ENCODE measurements around the gene MAPK11. TPM values are rescaled to one million over a fixed set of nuclear protein-coding genes. Genes with fewer than 3 reads are reported as not detected.

The MAPK11 gene
- total RNA-seq, 1 experiment from 2014 or later = 7.6 TPM

DNA sequence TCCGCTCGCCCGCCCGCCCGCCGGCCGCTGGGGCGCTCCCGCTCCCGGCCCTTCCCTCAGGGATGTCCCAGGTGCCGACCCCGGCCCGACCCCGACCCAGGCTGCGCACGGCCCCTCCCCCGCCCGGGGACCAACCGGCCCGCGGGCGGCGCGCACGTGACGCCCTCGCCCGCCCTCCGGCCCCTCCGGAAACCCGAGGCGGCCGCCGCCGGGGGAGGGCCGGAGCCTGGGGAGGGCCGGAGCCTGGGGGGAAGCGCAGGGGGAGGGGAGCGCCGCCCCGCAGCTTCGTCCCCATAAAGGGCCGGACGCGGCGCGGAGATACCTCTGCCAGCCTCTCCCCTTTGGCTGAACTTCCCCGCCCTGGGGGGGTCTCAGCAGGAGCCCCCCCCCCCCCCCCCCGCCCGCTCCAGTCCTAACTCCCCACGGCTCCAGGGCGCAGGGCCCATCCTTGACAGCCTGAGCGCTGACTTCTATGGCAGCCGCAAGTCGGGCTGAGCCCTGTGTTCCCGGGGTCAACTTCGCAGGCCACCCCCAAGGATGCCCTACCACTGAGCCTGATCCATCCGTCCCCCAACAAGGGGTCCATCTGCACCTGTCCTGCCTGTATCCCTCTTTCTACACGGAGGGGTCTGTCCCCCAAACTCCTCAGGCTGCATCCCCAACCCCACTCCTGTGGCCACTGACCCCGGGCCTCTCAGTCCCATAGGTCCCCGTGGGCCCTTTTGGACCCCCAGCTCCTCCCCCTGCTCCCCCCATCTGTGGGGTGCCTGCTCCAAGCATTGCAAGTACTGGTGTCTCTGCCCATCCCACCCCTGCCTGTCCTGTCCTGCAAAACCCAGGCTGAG, 8.3 kb downstream of the MAPK11 start, which contains the start of gene MAPK12:
Gene MAPK12 (minus strand): TSS at position 69 of the 845 bp plus-strand sequence. CDS start 174 bp downstream, outside the sequence.
- H3K4me2 ChIP-seq (ENCODE audit: low read length) = peak within 1 kb of the TSS; percentile 90
- ATAC-seq (peak; percentile 29), DNase-seq (peak; percentile 28)
- H3K27me3 ChIP-seq (ENCODE audit: low read length) = no peaks in the 10 kb centered on the region
- no TSS peak for BruUV-seq (replicated peaks)
- H3K9me3 ChIP-seq (ENCODE audit: low read length) = no peaks in the 10 kb centered on the region
- peak within 1 kb of the TSS; percentile 71 for H2AFZ ChIP-seq (ENCODE audit: low read length)
- intact Hi-C loops (cut with micrococcal nuclease) = no loop called here
- H3K27ac ChIP-seq (ENCODE audit: low read length) = no peak within 1 kb of the TSS
- peaks cover 10% of the 10 kb centered on the region for H3K4me1 ChIP-seq (ENCODE audit: insufficient read depth, low read length)
- peak within 1 kb of the TSS; percentile 71 for H3K9ac ChIP-seq (ENCODE audit: low read length)
- no peaks in the 10 kb centered on the region for H3K9me2 ChIP-seq (replicated peaks; ENCODE audit: low read length)
- POLR2A ChIA-PET (ENCODE audit: unreplicated experiment) = no interaction called here
- TF ChIP-seq, protein P1, sequence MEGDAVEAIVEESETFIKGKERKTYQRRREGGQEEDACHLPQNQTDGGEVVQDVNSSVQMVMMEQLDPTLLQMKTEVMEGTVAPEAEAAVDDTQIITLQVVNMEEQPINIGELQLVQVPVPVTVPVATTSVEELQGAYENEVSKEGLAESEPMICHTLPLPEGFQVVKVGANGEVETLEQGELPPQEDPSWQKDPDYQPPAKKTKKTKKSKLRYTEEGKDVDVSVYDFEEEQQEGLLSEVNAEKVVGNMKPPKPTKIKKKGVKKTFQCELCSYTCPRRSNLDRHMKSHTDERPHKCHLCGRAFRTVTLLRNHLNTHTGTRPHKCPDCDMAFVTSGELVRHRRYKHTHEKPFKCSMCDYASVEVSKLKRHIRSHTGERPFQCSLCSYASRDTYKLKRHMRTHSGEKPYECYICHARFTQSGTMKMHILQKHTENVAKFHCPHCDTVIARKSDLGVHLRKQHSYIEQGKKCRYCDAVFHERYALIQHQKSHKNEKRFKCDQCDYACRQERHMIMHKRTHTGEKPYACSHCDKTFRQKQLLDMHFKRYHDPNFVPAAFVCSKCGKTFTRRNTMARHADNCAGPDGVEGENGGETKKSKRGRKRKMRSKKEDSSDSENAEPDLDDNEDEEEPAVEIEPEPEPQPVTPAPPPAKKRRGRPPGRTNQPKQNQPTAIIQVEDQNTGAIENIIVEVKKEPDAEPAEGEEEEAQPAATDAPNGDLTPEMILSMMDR (conservative IDR thresholded peaks at IDR 0.05; ENCODE audit: low read depth, low read length) = no peak
- TF ChIP-seq EZH2phosphoT487 (IDR thresholded peaks at IDR 0.05; ENCODE audit: borderline replicate concordance, low read length) = no peak
- no peak for TF ChIP-seq EZH2 (IDR thresholded peaks at IDR 0.05; ENCODE audit: low read length, unreplicated experiment)
- no peaks in the 10 kb centered on the region for H4K20me1 ChIP-seq (ENCODE audit: low read length)
- H3K36me3 ChIP-seq (ENCODE audit: low read depth, low read length) = no peaks in the 10 kb centered on the region
- H3F3A ChIP-seq (ENCODE audit: low read length, unreplicated experiment) = no peaks in the 10 kb centered on the region
- H3K79me2 ChIP-seq (ENCODE audit: low read length) = peaks cover 10% of the 10 kb centered on the region
- CTCF ChIA-PET = no interaction called here
- peak within 1 kb of the TSS; percentile 79 for H3K4me3 ChIP-seq (ENCODE audit: low read length)

DNA sequence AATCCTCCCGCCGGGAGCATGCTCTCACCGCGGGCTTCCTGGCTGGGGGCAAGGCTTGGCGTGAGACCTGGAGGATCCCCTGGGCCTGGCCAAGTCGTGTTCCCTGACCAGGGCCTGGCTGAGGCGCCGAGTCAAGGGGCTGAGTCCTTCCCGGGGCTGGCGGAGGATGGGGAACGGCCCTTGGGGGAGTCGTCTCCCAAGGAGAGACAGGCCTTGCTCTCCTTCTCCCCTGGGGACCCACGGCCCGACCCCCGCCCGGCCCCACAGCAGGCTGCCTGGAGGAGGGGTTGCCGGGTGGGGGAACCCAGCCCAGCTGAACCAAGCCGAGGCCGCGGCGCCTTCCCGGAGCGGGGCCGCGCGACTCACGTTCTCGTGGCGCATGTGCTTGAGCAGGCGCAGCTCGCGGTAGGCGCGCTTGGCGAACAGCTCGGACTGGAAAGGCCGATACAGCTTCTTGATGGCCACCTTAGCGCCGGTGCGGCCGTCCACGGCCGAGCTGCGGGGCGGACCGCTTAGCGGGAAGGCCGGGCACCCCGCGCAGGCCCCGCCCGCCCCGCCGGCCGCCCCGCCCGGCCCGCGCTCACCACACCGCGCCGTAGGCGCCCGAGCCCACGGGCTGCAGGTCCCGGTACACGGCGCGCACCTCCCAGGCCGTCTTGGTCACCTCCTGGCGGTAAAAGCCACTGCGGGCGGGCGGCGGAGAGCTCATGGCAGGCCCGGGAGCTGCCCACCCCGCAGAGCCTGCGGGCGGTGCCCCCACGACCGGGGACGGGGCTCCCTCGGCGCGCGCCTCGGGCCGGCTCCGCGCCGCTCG, 9.2 kb downstream of the MAPK11 start:
- H3K36me3 ChIP-seq (ENCODE audit: low read depth, low read length) = no peaks in the 10 kb centered on the region
- peak overlapping the region; percentile 71 for H2AFZ ChIP-seq (ENCODE audit: low read length)
- H3K4me3 ChIP-seq (ENCODE audit: low read length) = peak overlapping the region; percentile 79
- ChIA-PET POLR2A (ENCODE audit: unreplicated experiment) (no interaction called here), CTCF (no interaction called here)
- ATAC-seq (peak; percentile 67), DNase-seq (peak; percentile 50)
- no peaks in the 10 kb centered on the region for H3K9me2 ChIP-seq (replicated peaks; ENCODE audit: low read length)
- TF ChIP-seq, protein P1 (conservative IDR thresholded peaks at IDR 0.05; ENCODE audit: low read depth, low read length) = no peak
- TF ChIP-seq EZH2phosphoT487 (IDR thresholded peaks at IDR 0.05; ENCODE audit: borderline replicate concordance, low read length) = no peak
- intact Hi-C loops (cut with micrococcal nuclease) = no loop called here
- H3K9ac ChIP-seq (ENCODE audit: low read length) = peak overlapping the region; percentile 71
- peak overlapping the region; percentile 90 for H3K4me2 ChIP-seq (ENCODE audit: low read length)
- no peak overlapping the region for H3K27ac ChIP-seq (ENCODE audit: low read length)
- BruUV-seq (replicated peaks) = no TSS peak
- H4K20me1 ChIP-seq (ENCODE audit: low read length) = no peaks in the 10 kb centered on the region
- peaks cover 10% of the 10 kb centered on the region for H3K4me1 ChIP-seq (ENCODE audit: insufficient read depth, low read length)
- no peaks in the 10 kb centered on the region for H3K9me3 ChIP-seq (ENCODE audit: low read length)
- H3K79me2 ChIP-seq (ENCODE audit: low read length) = peaks cover 10% of the 10 kb centered on the region
- H3K27me3 ChIP-seq (ENCODE audit: low read length) = no peaks in the 10 kb centered on the region
- no peaks in the 10 kb centered on the region for H3F3A ChIP-seq (ENCODE audit: low read length, unreplicated experiment)
